ENCODE measurements around the gene PRKACA. TPM values are rescaled to one million over a fixed set of nuclear protein-coding genes. Genes with fewer than 3 reads are reported as not detected.
A peak's percentile ranks its signal among the peaks of the same experiment; 100 is the strongest.

PRKACA gene
- 31.8 and 37.7 TPM in 2 replicates for total RNA-seq (2014; rRNA removed; shearing (Covaris generic))

GRCh38 chr19:14117668-14118164 is at the start of gene PRKACA:
TSS of gene PRKACA (minus strand) at chr19:14117762. CDS start at chr19:14117547, 215 bp downstream.
- DNase-seq (ENCODE audit: low spot score) = peak; percentile 98
- in situ Hi-C loops (cut with HindIII; ENCODE audit: low sequenced_read_pairs) = no loop called here

- DNase-seq (ENCODE audit: low spot score) = no peak
Measured at GRCh38 chr19:14166999-14167575, 49.5 kb upstream of the PRKACA start.

GRCh38 chr19:14165990-14166830 is 48.6 kb upstream of the PRKACA start:
- in situ Hi-C loops (cut with HindIII; ENCODE audit: low sequenced_read_pairs) = no loop called here
- DNase-seq (ENCODE audit: low spot score) = no peak

More at GRCh38 chr19:14166999-14167575, 49.5 kb upstream of the PRKACA start:
- in situ Hi-C loops (cut with HindIII; ENCODE audit: low sequenced_read_pairs) = no loop called here

GRCh38 chr19:14164724-14165493 is 47.3 kb upstream of the PRKACA start:
- no peak for DNase-seq (ENCODE audit: low spot score)
- in situ Hi-C loops (cut with HindIII; ENCODE audit: low sequenced_read_pairs) = no loop called here

- in situ Hi-C loops (cut with HindIII; ENCODE audit: low sequenced_read_pairs) = no loop called here
- no peak for DNase-seq (ENCODE audit: low spot score)
Measured at GRCh38 chr19:14164082-14164481, 46.5 kb upstream of the PRKACA start.

GRCh38 chr19:14162871-14163297 is 45.3 kb upstream of the PRKACA start:
- in situ Hi-C loops (cut with HindIII; ENCODE audit: low sequenced_read_pairs) = no loop called here

GRCh38 chr19:14161305-14161704 is 43.7 kb upstream of the PRKACA start:
- no peak for DNase-seq (ENCODE audit: low spot score)
- in situ Hi-C loops (cut with HindIII; ENCODE audit: low sequenced_read_pairs) = no loop called here

More at GRCh38 chr19:14162871-14163297, 45.3 kb upstream of the PRKACA start:
- DNase-seq (ENCODE audit: low spot score) = no peak

- in situ Hi-C loops (cut with HindIII; ENCODE audit: low sequenced_read_pairs) = no loop called here
- peak; percentile 50 for DNase-seq (ENCODE audit: low spot score)
Measured at GRCh38 chr19:14160017-14160703, 42.6 kb upstream of the PRKACA start.

- DNase-seq (ENCODE audit: low spot score) = no peak
- in situ Hi-C loops (cut with HindIII; ENCODE audit: low sequenced_read_pairs) = no loop called here
Measured at GRCh38 chr19:14159059-14159458, 41.5 kb upstream of the PRKACA start.

- in situ Hi-C loops (cut with HindIII; ENCODE audit: low sequenced_read_pairs) = no loop called here
- no peak for DNase-seq (ENCODE audit: low spot score)
Measured at GRCh38 chr19:14158276-14159023, 40.9 kb upstream of the PRKACA start.

- in situ Hi-C loops (cut with HindIII; ENCODE audit: low sequenced_read_pairs) = no loop called here
Measured at GRCh38 chr19:14156971-14157717, 39.6 kb upstream of the PRKACA start.

GRCh38 chr19:14156122-14156521 is 38.6 kb upstream of the PRKACA start:
- in situ Hi-C loops (cut with HindIII; ENCODE audit: low sequenced_read_pairs) = no loop called here
- DNase-seq (ENCODE audit: low spot score) = no peak

More at GRCh38 chr19:14156971-14157717, 39.6 kb upstream of the PRKACA start:
- DNase-seq (ENCODE audit: low spot score) = no peak

- in situ Hi-C loops (cut with HindIII; ENCODE audit: low sequenced_read_pairs) = no loop called here
- no peak for DNase-seq (ENCODE audit: low spot score)
Measured at GRCh38 chr19:14155371-14155770, 37.8 kb upstream of the PRKACA start.

- in situ Hi-C loops (cut with HindIII; ENCODE audit: low sequenced_read_pairs) = no loop called here
- no peak for DNase-seq (ENCODE audit: low spot score)
Measured at GRCh38 chr19:14152713-14153112, 35.2 kb upstream of the PRKACA start.

GRCh38 chr19:14150770-14151661 is 33.5 kb upstream of the PRKACA start:
- in situ Hi-C loops (cut with HindIII; ENCODE audit: low sequenced_read_pairs) = no loop called here
- no peak for DNase-seq (ENCODE audit: low spot score)

GRCh38 chr19:14150041-14150769 is 32.6 kb upstream of the PRKACA start:
- no peak for DNase-seq (ENCODE audit: low spot score)
- in situ Hi-C loops (cut with HindIII; ENCODE audit: low sequenced_read_pairs) = no loop called here
